T-helper 1 cell treated with Interleukin-12 subunit alpha and Interleukin-12 subunit beta and Interleukin-4 antibody, amounts not matched to agents 30 μg/mL and 1 μg/mL, for 36 hours (primary cell): Measurements from ENCODE around the gene RBM25.
"Not testable (repeated sequence)": the region's sequence is repeated elsewhere in the genome, so short reads cannot be mapped to it uniquely, and the experiment has no call there.

Source experiments
- H3K27ac Mint-ChIP-seq: one replicate; pipeline ENCODE4 v1.8.0; 2021; ENCODE audit warnings: mild to moderate bottlenecking, mixed read lengths
- H3K27me3 Mint-ChIP-seq: one replicate; pipeline ENCODE4 v1.8.0; 2021; ENCODE audit warnings: low read depth, mixed read lengths
- H3K36me3 Mint-ChIP-seq: one replicate; pipeline ENCODE4 v1.8.0; 2021; ENCODE audit warnings: low read depth, mixed read lengths
- H3K4me1 Mint-ChIP-seq: one replicate; pipeline ENCODE4 v1.8.0; 2021; ENCODE audit warnings: low read depth, mixed read lengths
- H3K4me3 Mint-ChIP-seq: one replicate; pipeline ENCODE4 v1.8.0; 2021; ENCODE audit warnings: mild to moderate bottlenecking, moderate library complexity, mixed read lengths
- H3K9me3 Mint-ChIP-seq: one replicate; pipeline ENCODE4 v1.8.0; 2021; ENCODE audit warnings: mixed read lengths

The RBM25 gene

GRCh38 chr14:73168691-73169090 is 110.4 kb downstream of the RBM25 start:
- no peaks in the 10 kb centered on the region for H3K9me3 Mint-ChIP-seq
- peaks cover 35% of the 10 kb centered on the region for H3K36me3 Mint-ChIP-seq
- no peak overlapping the region for H3K4me3 Mint-ChIP-seq
- peaks cover 1% of the 10 kb centered on the region for H3K4me1 Mint-ChIP-seq
- no peaks in the 10 kb centered on the region for H3K27me3 Mint-ChIP-seq
- H3K27ac Mint-ChIP-seq: no peak overlapping the region

DNA sequence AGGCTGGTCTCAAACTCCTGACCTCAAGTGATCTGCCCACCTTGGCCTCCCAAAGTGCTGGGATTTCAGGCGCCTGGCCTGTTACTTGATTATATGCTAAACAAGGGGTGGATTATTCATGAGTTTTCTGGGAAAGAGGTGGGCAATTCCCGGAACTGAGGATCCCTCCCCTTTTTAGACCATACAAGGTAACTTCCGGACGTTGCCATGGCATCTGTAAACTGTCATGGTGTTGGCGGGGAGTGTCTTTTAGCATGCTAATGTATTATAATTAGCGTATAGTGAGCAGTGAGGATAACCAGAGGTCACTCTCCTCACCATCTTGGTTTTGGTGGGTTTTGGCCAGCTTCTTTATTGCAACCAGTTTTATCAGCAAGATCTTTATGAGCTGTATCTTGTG is 111.5 kb downstream of the RBM25 start:
- H3K27me3 Mint-ChIP-seq, H3K4me3 Mint-ChIP-seq, H3K27ac Mint-ChIP-seq, H3K9me3 Mint-ChIP-seq, H3K4me1 Mint-ChIP-seq: not testable (repeated sequence)
- H3K36me3 Mint-ChIP-seq: peaks cover 38% of the 10 kb centered on the region

GRCh38 chr14:73170686-73171085 is 112.4 kb downstream of the RBM25 start:
- H3K4me1 Mint-ChIP-seq: peaks cover 1% of the 10 kb centered on the region
- no peaks in the 10 kb centered on the region for H3K9me3 Mint-ChIP-seq
- no peak overlapping the region for H3K27ac Mint-ChIP-seq
- H3K27me3 Mint-ChIP-seq: no peaks in the 10 kb centered on the region
- H3K36me3 Mint-ChIP-seq: peaks cover 38% of the 10 kb centered on the region
- no peak overlapping the region for H3K4me3 Mint-ChIP-seq

DNA sequence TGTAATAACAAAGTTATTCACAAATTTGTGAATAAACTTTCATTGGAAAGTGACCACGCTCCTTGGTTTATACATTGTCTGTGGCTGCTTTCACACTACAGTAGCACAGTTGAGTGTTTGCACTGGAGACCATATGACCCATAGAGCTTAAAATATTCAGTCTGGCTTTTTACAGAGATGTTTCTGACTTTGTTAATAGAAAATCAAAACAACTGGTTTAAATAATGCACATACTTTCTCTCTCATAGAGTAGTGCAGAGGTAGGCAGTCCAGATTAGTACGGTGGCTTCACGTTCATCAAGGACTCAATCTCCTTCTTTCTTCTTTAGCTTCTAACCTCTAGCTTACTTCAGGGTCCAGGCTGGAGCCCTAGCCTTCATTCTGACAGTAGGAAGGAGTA is 114.2 kb downstream of the RBM25 start:
- no peaks in the 10 kb centered on the region for H3K27me3 Mint-ChIP-seq
- H3K4me3 Mint-ChIP-seq: no peak overlapping the region
- peaks cover 1% of the 10 kb centered on the region for H3K4me1 Mint-ChIP-seq
- H3K27ac Mint-ChIP-seq: no peak overlapping the region
- no peaks in the 10 kb centered on the region for H3K9me3 Mint-ChIP-seq
- H3K36me3 Mint-ChIP-seq: peaks cover 48% of the 10 kb centered on the region

- H3K4me3 Mint-ChIP-seq: no peak overlapping the region
- no peaks in the 10 kb centered on the region for H3K27me3 Mint-ChIP-seq
- peaks cover 51% of the 10 kb centered on the region for H3K36me3 Mint-ChIP-seq
- no peak overlapping the region for H3K27ac Mint-ChIP-seq
- H3K4me1 Mint-ChIP-seq: peaks cover 1% of the 10 kb centered on the region
- H3K9me3 Mint-ChIP-seq: no peaks in the 10 kb centered on the region
Observed at GRCh38 chr14:73173092-73173735, 114.9 kb downstream of the RBM25 start.
